Measurements from ENCODE around the gene FERMT3. TPM values are rescaled to one million over a fixed set of nuclear protein-coding genes. Genes with fewer than 3 reads are reported as not detected.

Gene FERMT3
- total RNA-seq, 1 donor from 2014 or later, result 202 TPM

DNA sequence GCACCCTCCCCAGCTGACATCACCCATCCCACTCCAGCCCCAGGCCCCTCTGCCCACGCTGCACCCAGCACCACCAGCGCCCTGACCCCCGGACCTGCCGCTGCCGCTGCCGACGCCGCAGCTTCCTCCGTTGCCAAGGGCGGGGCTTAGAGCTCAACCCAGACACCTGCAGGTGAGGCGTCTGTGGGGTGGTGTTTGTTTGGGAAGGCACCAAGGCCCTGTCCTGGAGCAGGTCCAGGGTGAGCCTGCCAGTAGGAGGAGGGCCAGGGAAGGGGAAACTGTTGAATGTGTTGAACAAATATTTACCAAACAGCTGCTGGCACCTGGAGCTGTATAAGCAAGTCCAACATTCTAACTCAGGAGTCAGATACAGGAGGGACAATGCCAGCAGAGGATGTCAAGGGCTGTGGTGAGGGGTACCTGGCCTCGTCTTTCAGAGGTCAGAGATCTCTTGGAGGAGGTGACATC is 31.0 kb downstream of the FERMT3 start:
- Mint-ChIP-seq H3K4me3 (ENCODE audit: low read depth) (peak overlapping the region; percentile 13), H3K27ac (no peak overlapping the region), H3K27me3 (ENCODE audit: low read depth) (no peaks in the 10 kb centered on the region), H3K4me1 (ENCODE audit: low read depth) (peaks cover 19% of the 10 kb centered on the region), H3K36me3 (ENCODE audit: low read depth) (peaks cover 36% of the 10 kb centered on the region), H3K9me3 (no peaks in the 10 kb centered on the region)
- intact Hi-C loops (cut with micrococcal nuclease), result no loop called here
- DNase-seq (ENCODE audit: low spot score), result no peak

GRCh38 chr11:64238076-64238475 is 31.6 kb downstream of the FERMT3 start:
- Mint-ChIP-seq H3K27ac (peak overlapping the region; percentile 42), H3K9me3 (no peaks in the 10 kb centered on the region), H3K4me1 (ENCODE audit: low read depth) (peaks cover 20% of the 10 kb centered on the region), H3K4me3 (ENCODE audit: low read depth) (no peak overlapping the region), H3K27me3 (ENCODE audit: low read depth) (no peaks in the 10 kb centered on the region), H3K36me3 (ENCODE audit: low read depth) (peaks cover 37% of the 10 kb centered on the region)
- intact Hi-C loops (cut with micrococcal nuclease), result no loop called here
- no peak for DNase-seq (ENCODE audit: low spot score)

DNA sequence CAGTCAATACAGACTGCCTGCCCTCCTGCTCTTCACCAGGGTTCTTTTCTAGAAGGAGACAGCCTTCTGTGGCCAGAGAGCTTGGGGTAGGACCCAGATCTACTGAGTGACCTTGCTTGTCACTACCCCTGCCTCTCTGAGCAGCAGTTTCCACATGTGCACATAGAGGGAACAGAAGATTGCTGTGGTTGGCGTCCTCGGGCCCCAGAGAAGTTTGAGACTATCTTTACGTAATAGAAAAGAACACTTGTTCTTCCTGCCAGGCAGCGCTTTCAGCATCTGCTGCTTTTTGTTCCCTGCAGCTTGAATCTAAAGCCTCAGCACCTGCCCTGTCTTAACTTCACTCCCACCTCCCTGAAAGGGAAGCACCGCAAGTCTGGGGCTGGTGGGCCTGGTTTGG is 32.5 kb downstream of the FERMT3 start:
- Mint-ChIP-seq H3K4me3 (ENCODE audit: low read depth) (no peak overlapping the region), H3K27ac (peak overlapping the region; percentile 35), H3K36me3 (ENCODE audit: low read depth) (peaks cover 46% of the 10 kb centered on the region), H3K27me3 (ENCODE audit: low read depth) (no peaks in the 10 kb centered on the region), H3K4me1 (ENCODE audit: low read depth) (peaks cover 25% of the 10 kb centered on the region), H3K9me3 (no peaks in the 10 kb centered on the region)
- no peak for DNase-seq (ENCODE audit: low spot score)
- intact Hi-C loops (cut with micrococcal nuclease), result no loop called here

DNA sequence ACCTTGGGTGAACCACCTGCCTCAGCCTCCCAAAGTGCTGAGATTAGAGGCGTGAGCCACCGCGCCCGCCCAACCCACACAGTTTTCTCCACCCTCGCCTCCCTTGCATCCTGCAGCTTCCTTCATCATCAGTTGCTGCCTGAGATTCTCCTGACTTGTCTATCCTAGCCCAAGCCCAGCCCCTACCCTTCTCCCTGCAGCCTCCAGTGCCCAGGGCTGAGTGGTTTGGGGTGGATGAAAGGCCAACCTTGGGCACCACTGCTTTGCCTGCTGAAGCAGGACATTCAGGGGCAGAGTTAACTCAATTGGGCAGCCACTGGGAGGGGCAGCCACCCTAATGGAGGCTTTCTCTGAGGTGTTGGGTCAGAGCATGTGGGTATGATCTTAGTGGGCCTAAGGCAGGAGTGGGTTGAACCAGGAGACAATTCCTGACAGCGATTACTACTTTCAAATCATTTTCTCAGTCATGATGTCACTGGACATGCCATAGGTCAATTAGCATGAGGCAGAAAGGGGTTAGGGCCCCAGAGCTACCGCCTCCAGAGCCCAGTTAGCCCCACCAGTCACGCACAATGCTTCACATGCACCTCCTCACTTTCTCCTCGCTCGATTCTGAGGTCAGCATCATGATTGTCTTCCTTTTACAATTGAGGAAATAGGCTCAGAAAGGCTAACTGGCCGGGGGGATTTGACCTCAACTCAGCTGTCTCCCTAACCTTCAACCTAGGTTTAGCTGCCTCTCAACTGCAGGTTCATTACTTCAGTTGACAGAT is 33.3 kb downstream of the FERMT3 start:
- no peaks in the 10 kb centered on the region for H3K27me3 Mint-ChIP-seq (ENCODE audit: low read depth)
- intact Hi-C loops (cut with micrococcal nuclease), result loop anchor here (2.0 kb wide), 3 partner anchors 33 to 53 kb away; partner anchors contain the start of genes BAD, FERMT3, GPR137 and STIP1
- no peak for DNase-seq (ENCODE audit: low spot score)
- peak overlapping the region; percentile 94 for H3K4me3 Mint-ChIP-seq (ENCODE audit: low read depth)
- peak overlapping the region; percentile 93 for H3K27ac Mint-ChIP-seq
- H3K4me1 Mint-ChIP-seq (ENCODE audit: low read depth), result peaks cover 25% of the 10 kb centered on the region
- no peaks in the 10 kb centered on the region for H3K9me3 Mint-ChIP-seq
- peaks cover 50% of the 10 kb centered on the region for H3K36me3 Mint-ChIP-seq (ENCODE audit: low read depth)

DNA sequence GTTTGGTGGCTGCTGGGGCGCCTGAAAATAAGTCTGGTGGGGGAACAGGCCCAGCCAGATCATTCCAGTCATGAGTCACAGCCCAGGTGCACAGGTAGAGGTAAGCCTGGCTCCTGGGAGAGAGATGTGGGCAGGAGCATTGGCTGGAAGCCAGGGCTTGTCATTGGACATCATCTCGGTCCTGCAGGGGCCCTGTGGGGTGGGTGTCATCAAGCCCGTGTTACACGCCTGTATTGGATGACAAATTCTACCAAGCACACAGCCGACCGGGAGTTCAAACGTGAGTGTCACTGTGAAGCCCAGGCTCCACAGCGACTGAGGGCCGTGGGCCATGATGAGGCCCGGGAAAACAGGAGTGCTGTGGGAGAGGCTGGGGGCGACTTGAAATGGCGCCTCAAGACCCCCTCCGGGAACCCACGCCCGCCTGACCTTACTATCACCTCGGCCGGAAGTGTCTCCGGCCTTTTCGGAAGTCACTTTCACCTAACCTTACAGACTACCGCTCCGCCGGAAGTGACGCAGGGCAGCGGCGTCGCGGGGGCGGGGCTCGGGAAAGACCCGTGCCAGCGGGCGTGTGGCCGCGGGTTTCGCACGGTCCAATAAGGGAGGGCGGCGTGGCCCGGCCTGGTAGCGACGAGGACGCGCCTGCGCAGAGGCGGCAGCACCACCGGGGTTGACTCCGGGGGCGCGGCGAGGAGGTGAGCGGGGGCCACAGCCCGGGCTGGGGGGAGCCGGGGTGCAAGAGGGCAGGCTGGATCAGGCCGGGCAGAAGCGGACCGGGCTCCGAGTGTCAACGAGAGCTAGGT is 34.1 kb downstream of the FERMT3 start, which contains the start of gene FKBP2:
Gene FKBP2, plus strand, starts transcription at position 661 of the 806 bp plus-strand sequence. CDS start 1,293 bp downstream, outside the sequence.
- Mint-ChIP-seq H3K4me3 (ENCODE audit: low read depth) (peak within 1 kb of the TSS; percentile 94), H3K9me3 (no peaks in the 10 kb centered on the region), H3K27ac (peak within 1 kb of the TSS; percentile 93), H3K4me1 (ENCODE audit: low read depth) (peaks cover 20% of the 10 kb centered on the region), H3K27me3 (ENCODE audit: low read depth) (no peaks in the 10 kb centered on the region), H3K36me3 (ENCODE audit: low read depth) (peaks cover 45% of the 10 kb centered on the region)
- intact Hi-C loops (cut with micrococcal nuclease), result loop anchor here (1.0 to 2.0 kb wide), 7 partner anchors 14 to 77 kb away; partner anchors contain the start of genes BAD, ESRRA, FERMT3 and GPR137
- peak; percentile 98 for DNase-seq (ENCODE audit: low spot score)

DNA sequence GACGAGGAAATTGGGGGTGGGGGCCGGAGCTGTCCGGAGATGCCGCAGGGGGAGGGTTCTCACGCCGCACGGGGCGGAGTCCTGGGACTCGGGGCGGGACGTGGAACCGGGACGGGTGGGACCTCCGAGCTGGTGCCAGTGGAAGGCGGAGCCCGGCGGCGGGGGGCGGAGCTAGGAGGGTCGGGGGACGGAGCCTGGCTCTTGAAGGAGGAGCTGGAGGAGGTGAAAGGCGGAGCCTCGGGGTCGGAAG is 34.6 kb downstream of the FERMT3 start:
- Mint-ChIP-seq H3K27ac (peak overlapping the region; percentile 93), H3K36me3 (ENCODE audit: low read depth) (peaks cover 48% of the 10 kb centered on the region), H3K9me3 (no peaks in the 10 kb centered on the region), H3K4me3 (ENCODE audit: low read depth) (peak overlapping the region; percentile 94), H3K27me3 (ENCODE audit: low read depth) (no peaks in the 10 kb centered on the region), H3K4me1 (ENCODE audit: low read depth) (peaks cover 20% of the 10 kb centered on the region)
- intact Hi-C loops (cut with micrococcal nuclease), result loop anchor here (1.0 to 2.0 kb wide), 7 partner anchors 15 to 76 kb away; partner anchors contain the start of genes BAD, ESRRA, FERMT3 and GPR137
- DNase-seq (ENCODE audit: low spot score), result peak; percentile 100

- H3K4me1 Mint-ChIP-seq (ENCODE audit: low read depth), result peaks cover 20% of the 10 kb centered on the region
- H3K36me3 Mint-ChIP-seq (ENCODE audit: low read depth), result peaks cover 48% of the 10 kb centered on the region
- DNase-seq (ENCODE audit: low spot score), result no peak
- no peaks in the 10 kb centered on the region for H3K9me3 Mint-ChIP-seq
- peak overlapping the region; percentile 93 for H3K27ac Mint-ChIP-seq
- H3K4me3 Mint-ChIP-seq (ENCODE audit: low read depth), result peak overlapping the region; percentile 94
- intact Hi-C loops (cut with micrococcal nuclease), result loop anchor here (1.0 to 2.0 kb wide), 7 partner anchors 15 to 76 kb away; partner anchors contain the start of genes BAD, ESRRA, FERMT3 and GPR137
- H3K27me3 Mint-ChIP-seq (ENCODE audit: low read depth), result no peaks in the 10 kb centered on the region
Measured at GRCh38 chr11:64241491-64242374, 35.2 kb downstream of the FERMT3 start.

DNA sequence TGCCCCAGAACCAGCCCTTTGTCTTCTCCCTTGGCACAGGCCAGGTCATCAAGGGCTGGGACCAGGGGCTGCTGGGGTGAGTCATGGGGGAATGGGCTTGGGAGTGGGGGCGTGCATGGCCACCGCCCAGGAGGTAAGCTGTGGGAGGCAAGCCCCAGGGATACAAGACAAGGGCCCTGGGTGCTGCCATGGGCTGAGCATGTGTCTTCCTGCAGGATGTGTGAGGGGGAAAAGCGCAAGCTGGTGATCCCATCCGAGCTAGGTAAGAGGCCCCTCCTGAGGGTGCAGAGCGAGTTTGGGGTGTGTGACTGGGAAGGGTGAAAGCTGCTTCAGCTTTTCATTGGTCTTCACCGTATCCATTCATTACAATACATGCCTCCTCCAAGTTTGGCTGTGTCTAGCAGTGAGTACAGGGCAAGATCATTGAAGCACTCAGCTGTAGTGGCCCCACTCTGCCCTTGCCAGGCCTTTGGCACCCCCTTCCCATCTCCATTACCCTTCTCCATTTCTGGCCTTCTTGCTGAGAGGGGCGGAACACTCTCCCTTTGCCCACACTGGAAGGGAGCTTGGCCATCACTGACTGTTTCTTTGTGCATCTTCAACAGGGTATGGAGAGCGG is 36.8 kb downstream of the FERMT3 start:
- H3K27me3 Mint-ChIP-seq (ENCODE audit: low read depth), result no peaks in the 10 kb centered on the region
- DNase-seq (ENCODE audit: low spot score), result no peak
- peaks cover 33% of the 10 kb centered on the region for H3K36me3 Mint-ChIP-seq (ENCODE audit: low read depth)
- intact Hi-C loops (cut with micrococcal nuclease), result no loop called here
- H3K4me3 Mint-ChIP-seq (ENCODE audit: low read depth), result peak overlapping the region; percentile 56
- H3K9me3 Mint-ChIP-seq, result no peaks in the 10 kb centered on the region
- peaks cover 28% of the 10 kb centered on the region for H3K4me1 Mint-ChIP-seq (ENCODE audit: low read depth)
- H3K27ac Mint-ChIP-seq, result peak overlapping the region; percentile 17

DNA sequence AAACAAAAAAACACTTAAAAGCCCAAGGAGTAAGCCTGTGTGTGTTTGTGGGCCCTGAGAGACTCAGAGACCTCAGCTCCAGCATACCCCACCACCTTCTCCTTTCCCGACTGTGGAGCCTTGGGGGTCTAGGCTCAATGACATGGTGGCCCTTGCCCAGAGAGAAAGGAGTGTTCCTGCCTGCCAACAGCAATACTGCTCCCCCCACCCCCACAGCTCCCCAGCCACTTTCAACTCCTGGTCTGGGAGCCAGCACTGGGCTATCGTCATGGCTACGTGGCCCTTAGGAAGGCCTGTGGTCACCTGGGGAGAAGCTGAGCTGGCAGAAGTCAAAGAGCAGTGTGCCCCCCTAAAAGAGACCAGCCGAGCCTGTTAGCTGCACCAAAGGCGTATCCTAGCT is 37.6 kb downstream of the FERMT3 start:
- H3K36me3 Mint-ChIP-seq (ENCODE audit: low read depth), result peaks cover 27% of the 10 kb centered on the region

DNA sequence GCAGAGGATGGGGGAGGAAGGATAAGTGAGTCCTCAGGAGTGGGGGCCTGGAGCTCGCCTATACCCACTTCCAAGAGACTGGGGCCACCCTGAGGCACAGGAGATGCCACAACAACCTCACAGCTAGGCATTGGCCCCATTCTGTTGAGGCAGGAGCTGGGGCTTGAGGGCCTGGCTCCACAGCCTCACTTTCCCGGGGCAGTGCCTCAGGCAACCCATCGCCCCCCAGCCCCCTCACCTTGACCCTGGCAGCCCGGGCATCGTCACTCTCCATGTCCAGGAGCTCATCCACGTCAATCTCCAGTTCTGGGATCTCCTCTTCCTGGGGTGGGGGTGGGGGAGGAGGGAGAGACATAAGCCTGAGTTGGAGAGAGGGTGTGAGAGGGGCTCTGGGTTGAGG is 38.4 kb downstream of the FERMT3 start:
- Mint-ChIP-seq H3K27me3 (ENCODE audit: low read depth) (no peaks in the 10 kb centered on the region), H3K4me3 (ENCODE audit: low read depth) (peak overlapping the region; percentile 91), H3K36me3 (ENCODE audit: low read depth) (peaks cover 27% of the 10 kb centered on the region), H3K9me3 (no peaks in the 10 kb centered on the region), H3K27ac (no peak overlapping the region), H3K4me1 (ENCODE audit: low read depth) (peaks cover 26% of the 10 kb centered on the region)
- no peak for DNase-seq (ENCODE audit: low spot score)
- intact Hi-C loops (cut with micrococcal nuclease), result no loop called here

More for the DNA sequence above, 37.6 kb downstream of the FERMT3 start:
- intact Hi-C loops (cut with micrococcal nuclease), result no loop called here
- Mint-ChIP-seq H3K4me3 (ENCODE audit: low read depth) (peak overlapping the region; percentile 56), H3K27me3 (ENCODE audit: low read depth) (no peaks in the 10 kb centered on the region), H3K27ac (peak overlapping the region; percentile 17), H3K4me1 (ENCODE audit: low read depth) (peaks cover 28% of the 10 kb centered on the region), H3K9me3 (no peaks in the 10 kb centered on the region)
- DNase-seq (ENCODE audit: low spot score), result no peak

GRCh38 chr11:64245401-64245796 is 38.9 kb downstream of the FERMT3 start:
- DNase-seq (ENCODE audit: low spot score), result no peak
- Mint-ChIP-seq H3K4me1 (ENCODE audit: low read depth) (peaks cover 25% of the 10 kb centered on the region), H3K27me3 (ENCODE audit: low read depth) (no peaks in the 10 kb centered on the region), H3K4me3 (ENCODE audit: low read depth) (peak overlapping the region; percentile 91), H3K9me3 (no peaks in the 10 kb centered on the region), H3K27ac (peak overlapping the region; percentile 88), H3K36me3 (ENCODE audit: low read depth) (peaks cover 24% of the 10 kb centered on the region)
- intact Hi-C loops (cut with micrococcal nuclease), result no loop called here

Measured in activated T-helper 2 cell treated with anti-CD3 and anti-CD28 coated beads, Interferon-gamma antibody, Interleukin-2, Interleukin-4, amounts not matched to agents 10 μg/mL and 5 μg/mL and 100 μg/mL, durations not matched to agents 14 hours and 24 hours and 36 hours (primary cell).